Transverse colon (tissue), 4 donors: ENCODE results near the gene ARF4.

Experiments used
- EP300 ChIP-seq: sonication (generic); formaldehyde crosslinking; IDR thresholded peaks from one replicate; pipeline ENCODE4 v1.6.1; 2017; ENCODE audit warnings: antibody characterized with exemption, low read depth
- POLR2A ChIP-seq: fragments of 450-650 bp; IDR thresholded peaks from one replicate; pipeline ENCODE4 v1.6.1; 2016; ENCODE audit warnings: antibody characterized with exemption, mild to moderate bottlenecking, moderate library complexity
- POLR2AphosphoS5 ChIP-seq, 3 donors: sonication (generic); formaldehyde crosslinking; IDR thresholded peaks; one replicate each; pipeline ENCODE4 v1.6.1; 2016; ENCODE audit warnings: antibody characterized with exemption in 3 of 3
- TF ChIP-seq, protein P1 (sequence below), 5 experiments: fragments of 200-600 bp in 3 of 5; fragments of 450-650 bp in 2 of 5; sonication (generic) in 3 of 5; IDR thresholded peaks; 1 replicate in 2 of 5; 2 replicates in 3 of 5; pipeline ENCODE4 v1.5.1; 2016 to 2017; ENCODE audit warnings: antibody characterized with exemption in 5 of 5, inconsistent platforms in 3 of 5, mild to moderate bottlenecking in 2 of 5, moderate library complexity in 1 of 5

DNA sequence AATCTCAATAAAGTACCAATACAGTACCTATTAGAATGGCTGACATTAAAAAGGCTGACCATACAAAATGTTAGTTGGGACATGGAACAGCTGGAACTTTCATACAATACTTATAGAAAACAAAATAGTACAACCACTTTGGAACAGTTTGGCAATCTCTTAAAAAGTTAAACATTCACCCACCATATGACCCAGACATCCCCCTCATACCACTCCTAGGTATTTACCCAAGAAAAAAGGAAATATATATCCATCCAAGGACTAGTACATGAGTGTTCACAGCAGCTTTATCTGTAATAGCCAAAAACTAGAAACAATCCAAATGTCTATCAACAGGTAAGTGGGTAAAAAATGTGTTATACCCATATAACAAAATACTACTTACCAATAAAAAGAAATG lies 25.2 kb upstream of the ARF4 start:
- TF ChIP-seq POLR2AphosphoS5 (IDR thresholded peaks at IDR 0.05) (no peak), POLR2A (no peak), EP300 (no peak)
- TF ChIP-seq, protein P1, sequence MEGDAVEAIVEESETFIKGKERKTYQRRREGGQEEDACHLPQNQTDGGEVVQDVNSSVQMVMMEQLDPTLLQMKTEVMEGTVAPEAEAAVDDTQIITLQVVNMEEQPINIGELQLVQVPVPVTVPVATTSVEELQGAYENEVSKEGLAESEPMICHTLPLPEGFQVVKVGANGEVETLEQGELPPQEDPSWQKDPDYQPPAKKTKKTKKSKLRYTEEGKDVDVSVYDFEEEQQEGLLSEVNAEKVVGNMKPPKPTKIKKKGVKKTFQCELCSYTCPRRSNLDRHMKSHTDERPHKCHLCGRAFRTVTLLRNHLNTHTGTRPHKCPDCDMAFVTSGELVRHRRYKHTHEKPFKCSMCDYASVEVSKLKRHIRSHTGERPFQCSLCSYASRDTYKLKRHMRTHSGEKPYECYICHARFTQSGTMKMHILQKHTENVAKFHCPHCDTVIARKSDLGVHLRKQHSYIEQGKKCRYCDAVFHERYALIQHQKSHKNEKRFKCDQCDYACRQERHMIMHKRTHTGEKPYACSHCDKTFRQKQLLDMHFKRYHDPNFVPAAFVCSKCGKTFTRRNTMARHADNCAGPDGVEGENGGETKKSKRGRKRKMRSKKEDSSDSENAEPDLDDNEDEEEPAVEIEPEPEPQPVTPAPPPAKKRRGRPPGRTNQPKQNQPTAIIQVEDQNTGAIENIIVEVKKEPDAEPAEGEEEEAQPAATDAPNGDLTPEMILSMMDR (IDR thresholded peaks at IDR 0.05): no peak
